Liver (tissue), 3 donors: ENCODE results near the gene COPA.

Experiments
- ATF3 ChIP-seq: IDR thresholded peaks from 2 replicates; pipeline ENCODE4 v1.6.1; 2016; ENCODE audit warnings: antibody characterized with exemption
- CTCF ChIP-seq: fragments of 150-350 bp; IDR thresholded peaks from 2 replicates; pipeline ENCODE4 v1.5.1; 2017; ENCODE audit warnings: improper control_type of control experiment, low read depth, low read length; ENCODE audit not compliant: missing input control
- EGR1 ChIP-seq, 2 donors: IDR thresholded peaks; 2 replicates each; pipeline ENCODE4 v1.6.1; 2016 to 2018; ENCODE audit warnings: antibody characterized with exemption in 2 of 2, low read depth in 2 of 2
- FOXA1 ChIP-seq: IDR thresholded peaks from 2 replicates; pipeline ENCODE4 v1.6.1; 2016; ENCODE audit warnings: antibody characterized with exemption
- MAX ChIP-seq: IDR thresholded peaks from 2 replicates; pipeline ENCODE4 v1.6.1; 2016; ENCODE audit warnings: antibody characterized with exemption
- RAD21 ChIP-seq, 2 donors: IDR thresholded peaks; 2 replicates each; pipeline ENCODE4 v1.6.1; 2016; ENCODE audit warnings: antibody characterized with exemption in 2 of 2, mild to moderate bottlenecking in 2 of 2
- TAF1 ChIP-seq: conservative IDR thresholded peaks from 2 replicates; pipeline ENCODE4 v1.6.1; 2016; ENCODE audit warnings: antibody characterized with exemption, mild to moderate bottlenecking
- donor health status: healthy.
- donor health status: healthy.

- TF ChIP-seq CTCF (no peak), EGR1 (IDR thresholded peaks at IDR 0.05; ENCODE audit: low read depth in 2 of 2) (no peak), MAX (no peak), RAD21 (IDR thresholded peaks at IDR 0.05) (no peak), ATF3 (no peak), FOXA1 (no peak), TAF1 (no peak)
These were observed 17.2 kb upstream of the COPA start for GRCh38 chr1:160360227-160360695.
